Suprapubic skin (tissue), 3 donors: ENCODE results near the gene MAGEC1.

Experiments used
- POLR2A ChIP-seq, 2 donors: fragments of 450-650 bp; IDR thresholded peaks; one replicate each; pipeline ENCODE4 v1.6.1; 2017; ENCODE audit warnings: antibody characterized with exemption in 2 of 2, mild to moderate bottlenecking in 2 of 2, moderate library complexity in 2 of 2
- TF ChIP-seq, protein P1 (sequence below), 2 donors: fragments of 200-600 bp in 1 of 2; fragments of 450-650 bp in 1 of 2; sonication (generic) in 1 of 2; IDR thresholded peaks; one replicate each; pipeline ENCODE4 v1.5.1; 2016 to 2019; ENCODE audit warnings: antibody characterized with exemption in 2 of 2, mild to moderate bottlenecking in 1 of 2, moderate library complexity in 1 of 2

DNA sequence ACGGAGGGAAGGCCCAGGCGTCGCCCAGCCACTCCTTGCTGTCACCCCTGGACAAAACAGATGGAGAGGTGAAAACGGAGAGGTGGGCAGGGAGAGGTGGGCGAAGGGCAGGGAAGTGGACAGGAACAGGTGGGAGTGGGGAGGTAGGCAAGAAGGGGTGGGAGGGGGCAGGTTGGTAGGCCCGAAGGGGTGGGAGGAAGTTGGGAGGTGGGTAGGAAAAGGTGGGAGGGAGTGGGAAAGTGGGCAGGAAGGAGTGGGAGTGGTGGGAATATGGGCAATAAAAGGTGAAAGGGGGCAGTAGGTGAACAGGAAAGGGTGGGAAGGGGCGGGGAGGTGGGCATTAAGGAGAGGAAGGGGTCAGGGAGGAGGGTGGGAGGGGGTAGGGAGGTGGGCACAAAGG lies 9.0 kb upstream of the MAGEC1 start:
- TF ChIP-seq, protein P1, sequence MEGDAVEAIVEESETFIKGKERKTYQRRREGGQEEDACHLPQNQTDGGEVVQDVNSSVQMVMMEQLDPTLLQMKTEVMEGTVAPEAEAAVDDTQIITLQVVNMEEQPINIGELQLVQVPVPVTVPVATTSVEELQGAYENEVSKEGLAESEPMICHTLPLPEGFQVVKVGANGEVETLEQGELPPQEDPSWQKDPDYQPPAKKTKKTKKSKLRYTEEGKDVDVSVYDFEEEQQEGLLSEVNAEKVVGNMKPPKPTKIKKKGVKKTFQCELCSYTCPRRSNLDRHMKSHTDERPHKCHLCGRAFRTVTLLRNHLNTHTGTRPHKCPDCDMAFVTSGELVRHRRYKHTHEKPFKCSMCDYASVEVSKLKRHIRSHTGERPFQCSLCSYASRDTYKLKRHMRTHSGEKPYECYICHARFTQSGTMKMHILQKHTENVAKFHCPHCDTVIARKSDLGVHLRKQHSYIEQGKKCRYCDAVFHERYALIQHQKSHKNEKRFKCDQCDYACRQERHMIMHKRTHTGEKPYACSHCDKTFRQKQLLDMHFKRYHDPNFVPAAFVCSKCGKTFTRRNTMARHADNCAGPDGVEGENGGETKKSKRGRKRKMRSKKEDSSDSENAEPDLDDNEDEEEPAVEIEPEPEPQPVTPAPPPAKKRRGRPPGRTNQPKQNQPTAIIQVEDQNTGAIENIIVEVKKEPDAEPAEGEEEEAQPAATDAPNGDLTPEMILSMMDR (IDR thresholded peaks at IDR 0.05) = no peak
- no peak for TF ChIP-seq POLR2A (IDR thresholded peaks at IDR 0.05)
